ENCODE measurements around the gene PRKAR1B.

GRCh38 chr7:630111-630511, 97.0 kb downstream of the PRKAR1B start:
- TF ChIP-seq, protein P1, sequence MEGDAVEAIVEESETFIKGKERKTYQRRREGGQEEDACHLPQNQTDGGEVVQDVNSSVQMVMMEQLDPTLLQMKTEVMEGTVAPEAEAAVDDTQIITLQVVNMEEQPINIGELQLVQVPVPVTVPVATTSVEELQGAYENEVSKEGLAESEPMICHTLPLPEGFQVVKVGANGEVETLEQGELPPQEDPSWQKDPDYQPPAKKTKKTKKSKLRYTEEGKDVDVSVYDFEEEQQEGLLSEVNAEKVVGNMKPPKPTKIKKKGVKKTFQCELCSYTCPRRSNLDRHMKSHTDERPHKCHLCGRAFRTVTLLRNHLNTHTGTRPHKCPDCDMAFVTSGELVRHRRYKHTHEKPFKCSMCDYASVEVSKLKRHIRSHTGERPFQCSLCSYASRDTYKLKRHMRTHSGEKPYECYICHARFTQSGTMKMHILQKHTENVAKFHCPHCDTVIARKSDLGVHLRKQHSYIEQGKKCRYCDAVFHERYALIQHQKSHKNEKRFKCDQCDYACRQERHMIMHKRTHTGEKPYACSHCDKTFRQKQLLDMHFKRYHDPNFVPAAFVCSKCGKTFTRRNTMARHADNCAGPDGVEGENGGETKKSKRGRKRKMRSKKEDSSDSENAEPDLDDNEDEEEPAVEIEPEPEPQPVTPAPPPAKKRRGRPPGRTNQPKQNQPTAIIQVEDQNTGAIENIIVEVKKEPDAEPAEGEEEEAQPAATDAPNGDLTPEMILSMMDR (conservative IDR thresholded peaks at IDR 0.05), result no peak
- no peak for TF ChIP-seq EZH2 (IDR thresholded peaks at IDR 0.05; ENCODE audit: low read depth)

Data from PC-9 (cell line).